ENCODE results near the gene EXOC1L. TPM values are rescaled to one million over a fixed set of nuclear protein-coding genes. Genes with fewer than 3 reads are reported as not detected.
A peak's percentile ranks its signal among the peaks of the same experiment; 100 is the strongest.

EXOC1L gene
- total and polyA plus RNA-seq, 2 of the 13 experiments (the other 11 are each of a cell fraction or from before 2014, with no cell fraction given): not detected

- TF ChIP-seq PREB (CRISPR knock-in tag; IDR thresholded peaks at IDR 0.05): no peak
- peak; percentile 89 for TF ChIP-seq GATAD1 (CRISPR knock-in tag; IDR thresholded peaks at IDR 0.05)
- no peak for TF ChIP-seq SKI (IDR thresholded peaks at IDR 0.05; ENCODE audit: partially characterized antibody)
- no peak for TF ChIP-seq CERS6 (CRISPR knock-in tag; IDR thresholded peaks at IDR 0.05)
- no peak for TF ChIP-seq PCBP2 (optimal IDR thresholded peaks at IDR 0.05; ENCODE audit: low read depth, low read length, poor library complexity, severe bottlenecking)
- no peak for TF ChIP-seq GZF1 (CRISPR knock-in tag; IDR thresholded peaks at IDR 0.05)
- no peak for TF ChIP-seq CHD2 (IDR thresholded peaks at IDR 0.05; ENCODE audit: low read depth, low read length)
- TF ChIP-seq TOE1 (CRISPR knock-in tag; IDR thresholded peaks at IDR 0.05): no peak
- TF ChIP-seq TOPORS (CRISPR knock-in tag; IDR thresholded peaks at IDR 0.05): no peak
- TF ChIP-seq PTBP1 (IDR thresholded peaks at IDR 0.05; ENCODE audit: low read depth, low read length, poor library complexity, severe bottlenecking): no peak
- no peak for TF ChIP-seq ZNF737 (CRISPR knock-in tag; IDR thresholded peaks at IDR 0.05; ENCODE audit: borderline replicate concordance)
- TF ChIP-seq RBM22 (optimal IDR thresholded peaks at IDR 0.05; ENCODE audit: low read length): no peak
- no peak for TF ChIP-seq ZNF747 (CRISPR knock-in tag; IDR thresholded peaks at IDR 0.05; ENCODE audit: borderline replicate concordance)
- TF ChIP-seq ZNF510 (CRISPR knock-in tag; IDR thresholded peaks at IDR 0.05; ENCODE audit: low read depth): no peak
- no peak for TF ChIP-seq IKZF5 (CRISPR knock-in tag; IDR thresholded peaks at IDR 0.05)
- TF ChIP-seq KLF12 (CRISPR knock-in tag; IDR thresholded peaks at IDR 0.05; ENCODE audit: borderline replicate concordance): peak; percentile 66; the same call in 1 of the 2 replicates
- TF ChIP-seq ZKSCAN5 (CRISPR knock-in tag; IDR thresholded peaks at IDR 0.05): no peak
- no peak for TF ChIP-seq NCOA1 (CRISPR knock-in tag; IDR thresholded peaks at IDR 0.05)
- TF ChIP-seq ARID2 (CRISPR knock-in tag; IDR thresholded peaks at IDR 0.05; ENCODE audit: borderline replicate concordance): no peak
- TF ChIP-seq ZNF446 (CRISPR knock-in tag; IDR thresholded peaks at IDR 0.05): no peak
- TF ChIP-seq GABPB1 (CRISPR knock-in tag; IDR thresholded peaks at IDR 0.05): peak; percentile 98
- no peak for TF ChIP-seq ZNF296 (CRISPR knock-in tag; conservative IDR thresholded peaks at IDR 0.05)
- TF ChIP-seq, protein P1, sequence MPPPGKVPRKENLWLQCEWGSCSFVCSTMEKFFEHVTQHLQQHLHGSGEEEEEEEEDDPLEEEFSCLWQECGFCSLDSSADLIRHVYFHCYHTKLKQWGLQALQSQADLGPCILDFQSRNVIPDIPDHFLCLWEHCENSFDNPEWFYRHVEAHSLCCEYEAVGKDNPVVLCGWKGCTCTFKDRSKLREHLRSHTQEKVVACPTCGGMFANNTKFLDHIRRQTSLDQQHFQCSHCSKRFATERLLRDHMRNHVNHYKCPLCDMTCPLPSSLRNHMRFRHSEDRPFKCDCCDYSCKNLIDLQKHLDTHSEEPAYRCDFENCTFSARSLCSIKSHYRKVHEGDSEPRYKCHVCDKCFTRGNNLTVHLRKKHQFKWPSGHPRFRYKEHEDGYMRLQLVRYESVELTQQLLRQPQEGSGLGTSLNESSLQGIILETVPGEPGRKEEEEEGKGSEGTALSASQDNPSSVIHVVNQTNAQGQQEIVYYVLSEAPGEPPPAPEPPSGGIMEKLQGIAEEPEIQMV (CRISPR knock-in tag; IDR thresholded peaks at IDR 0.05; ENCODE audit: low read depth): no peak
- peak; percentile 72; the same call in 1 of the 2 replicates for TF ChIP-seq FOXJ3 (CRISPR knock-in tag; IDR thresholded peaks at IDR 0.05; ENCODE audit: borderline replicate concordance)
- TF ChIP-seq RAD51 (IDR thresholded peaks at IDR 0.05; ENCODE audit: borderline replicate concordance): peak; percentile 78
- peak; percentile 76; the same call in 1 of the 2 replicates for TF ChIP-seq ZSCAN20 (CRISPR knock-in tag; IDR thresholded peaks at IDR 0.05; ENCODE audit: borderline replicate concordance)
- no peak for TF ChIP-seq U2AF1 (optimal IDR thresholded peaks at IDR 0.05; ENCODE audit: low read depth, low read length)
- peak; percentile 64; the same call in 1 of the 2 replicates for TF ChIP-seq HOXD1 (CRISPR knock-in tag; IDR thresholded peaks at IDR 0.05)
- TF ChIP-seq NCOA2 (CRISPR knock-in tag; IDR thresholded peaks at IDR 0.05): no peak
These were observed 34.0 kb downstream of the EXOC1L start, which contains the start of gene EXOC1 (continued) for GRCh38 chr4:55853484-55854046.

All from HepG2 (cell line).